Stimulated activated CD4-positive, alpha-beta T cell treated with anti-CD3 and anti-CD28 coated beads, Interleukin-4, amount 100 ng/mL, for 24 hours (primary cell): ENCODE results near the gene SCAMP3.
"Not testable (repeated sequence)": the region's sequence is repeated elsewhere in the genome, so short reads cannot be mapped to it uniquely, and the experiment has no call there.

Experiments
- DNase-seq: peaks from one replicate; pipeline ENCODE4 v3.0.0-alpha.2; 2020

The SCAMP3 gene

GRCh38 chr1:155261852-155262673 lies at the start of gene SCAMP3:
Gene SCAMP3 (minus strand): TSS chr1:155262360. CDS start chr1:155262151, 209 bp downstream.
- DNase-seq, result peak; percentile 93

GRCh38 chr1:155309423-155310021 lies 47.4 kb upstream of the SCAMP3 start:
- no peak for DNase-seq

- peak; percentile 98 for DNase-seq
These were observed 46.6 kb upstream of the SCAMP3 start, which contains the start of gene FDPS for GRCh38 chr1:155308493-155309422. Gene FDPS (plus strand): TSS chr1:155308866. CDS start chr1:155309790, 924 bp downstream.

GRCh38 chr1:155307247-155307740 lies 45.1 kb upstream of the SCAMP3 start:
- no peak for DNase-seq

GRCh38 chr1:155305881-155306391 lies 43.8 kb upstream of the SCAMP3 start:
- DNase-seq, result no peak

GRCh38 chr1:155304558-155305063 lies 42.5 kb upstream of the SCAMP3 start:
- no peak for DNase-seq

GRCh38 chr1:155301342-155301841 lies 39.2 kb upstream of the SCAMP3 start, which contains the start of gene PKLR:
Gene PKLR (minus strand): TSS chr1:155301438. CDS start chr1:155301395, 43 bp downstream.
- DNase-seq, result no peak

GRCh38 chr1:155300553-155301329 lies 38.6 kb upstream of the SCAMP3 start:
- DNase-seq, result no peak

- DNase-seq, result no peak
These were observed 37.9 kb upstream of the SCAMP3 start for GRCh38 chr1:155300024-155300423.

- no peak for DNase-seq
These were observed 35.2 kb upstream of the SCAMP3 start for GRCh38 chr1:155297384-155297783.

- no peak for DNase-seq
These were observed 34.5 kb upstream of the SCAMP3 start for GRCh38 chr1:155296661-155297060.

GRCh38 chr1:155295942-155296267 lies 33.7 kb upstream of the SCAMP3 start:
- DNase-seq, result no peak

- DNase-seq, result no peak
These were observed 33.2 kb upstream of the SCAMP3 start for GRCh38 chr1:155295183-155295941.

GRCh38 chr1:155294520-155295182 lies 32.5 kb upstream of the SCAMP3 start:
- no peak for DNase-seq

GRCh38 chr1:155293086-155293749 lies 31.1 kb upstream of the SCAMP3 start:
- DNase-seq, result no peak

- not testable (repeated sequence) for DNase-seq
These were observed 28.8 kb upstream of the SCAMP3 start for GRCh38 chr1:155291006-155291405.

GRCh38 chr1:155287987-155288543 lies 25.9 kb upstream of the SCAMP3 start:
- DNase-seq, result no peak

- DNase-seq, result no peak
These were observed 24.4 kb upstream of the SCAMP3 start for GRCh38 chr1:155286544-155286943.

GRCh38 chr1:155285631-155286044 lies 23.5 kb upstream of the SCAMP3 start:
- DNase-seq, result no peak
